Measurements from ENCODE around the gene DCAF11.

The DCAF11 gene

GRCh38 chr14:24079491-24080141 lies 35.0 kb upstream of the DCAF11 start:
- peak; percentile 64 for DNase-seq

GRCh38 chr14:24080142-24080530 lies 34.4 kb upstream of the DCAF11 start:
- no peak for DNase-seq

GRCh38 chr14:24080888-24081738 lies 33.5 kb upstream of the DCAF11 start:
- DNase-seq = no peak

- no peak for DNase-seq
Measured at GRCh38 chr14:24081739-24082211, 32.8 kb upstream of the DCAF11 start.

GRCh38 chr14:24082411-24083080 lies 32.0 kb upstream of the DCAF11 start:
- no peak for DNase-seq

GRCh38 chr14:24083462-24083861 lies 31.1 kb upstream of the DCAF11 start:
- no peak for DNase-seq

- no peak for DNase-seq
Measured at GRCh38 chr14:24084440-24084839, 30.1 kb upstream of the DCAF11 start.

GRCh38 chr14:24085215-24085614 lies 29.4 kb upstream of the DCAF11 start:
- DNase-seq = no peak

GRCh38 chr14:24086193-24086955 lies 28.2 kb upstream of the DCAF11 start:
- DNase-seq = no peak

- DNase-seq = no peak
Measured at GRCh38 chr14:24087004-24087403, 27.6 kb upstream of the DCAF11 start.

- DNase-seq = no peak
Measured at GRCh38 chr14:24088095-24088494, 26.5 kb upstream of the DCAF11 start.

- DNase-seq = no peak
Measured at GRCh38 chr14:24089890-24090289, 24.7 kb upstream of the DCAF11 start.

GRCh38 chr14:24092110-24092504 lies 22.5 kb upstream of the DCAF11 start:
- no peak for DNase-seq

- DNase-seq = no peak
Measured at GRCh38 chr14:24092505-24093206, 21.9 kb upstream of the DCAF11 start.

GRCh38 chr14:24093207-24093900 lies 21.2 kb upstream of the DCAF11 start:
- DNase-seq = no peak

- DNase-seq = peak; percentile 71
Measured at GRCh38 chr14:24093901-24094840, 20.4 kb upstream of the DCAF11 start, which contains the start of gene PCK2. Gene PCK2, plus strand, starts transcription at chr14:24094311. Its CDS starts 95 bp downstream, at chr14:24094406.

- no peak for DNase-seq
Measured at GRCh38 chr14:24094841-24095270, 19.7 kb upstream of the DCAF11 start.

- no peak for DNase-seq
Measured at GRCh38 chr14:24095271-24096068, 19.1 kb upstream of the DCAF11 start.

GRCh38 chr14:24096545-24097181 lies 17.9 kb upstream of the DCAF11 start:
- no peak for DNase-seq

Measured in NCI-H1417 treated with DMSO at 0.1 percent for 48 hours (cell line).